8988T (cell line): ENCODE results near the gene USB1.
A peak's percentile ranks its signal among the peaks of the same experiment; 100 is the strongest.

ENCODE experiments used
- DNase-seq: peaks from one replicate; pipeline ENCODE4 v3.0.0; 2011

The USB1 gene

DNA sequence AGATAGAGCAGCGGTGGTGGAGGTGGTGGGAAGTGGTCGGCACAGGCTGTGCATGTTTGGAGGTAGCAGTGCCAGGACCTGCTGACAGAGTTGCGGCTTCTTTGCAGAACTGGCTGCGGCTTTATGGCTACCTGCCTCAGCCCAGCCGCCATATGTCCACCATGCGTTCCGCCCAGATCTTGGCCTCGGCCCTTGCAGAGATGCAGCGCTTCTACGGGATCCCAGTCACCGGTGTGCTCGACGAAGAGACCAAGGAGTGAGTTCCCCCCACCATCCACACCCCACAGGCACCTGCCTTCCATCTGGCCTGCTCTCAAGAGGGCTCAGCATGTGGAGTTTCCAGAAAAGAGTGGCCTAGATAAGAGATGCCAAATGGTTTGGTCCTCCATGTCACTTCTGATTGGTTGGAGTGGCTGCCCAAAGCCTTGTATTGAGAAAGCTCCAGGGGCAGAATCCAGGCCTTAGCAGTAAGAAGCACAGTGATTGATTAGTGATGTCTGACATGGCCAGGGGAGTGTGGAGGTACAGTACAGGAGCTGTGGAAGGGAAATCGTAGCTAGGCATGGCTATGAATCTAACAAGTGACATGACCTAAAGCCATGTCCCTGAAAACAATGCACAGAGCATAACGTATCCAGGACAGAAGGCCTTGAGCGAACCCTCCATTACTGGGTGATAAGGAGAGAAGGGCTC is 36.3 kb downstream of the USB1 start:
- DNase-seq, result no peak

DNA sequence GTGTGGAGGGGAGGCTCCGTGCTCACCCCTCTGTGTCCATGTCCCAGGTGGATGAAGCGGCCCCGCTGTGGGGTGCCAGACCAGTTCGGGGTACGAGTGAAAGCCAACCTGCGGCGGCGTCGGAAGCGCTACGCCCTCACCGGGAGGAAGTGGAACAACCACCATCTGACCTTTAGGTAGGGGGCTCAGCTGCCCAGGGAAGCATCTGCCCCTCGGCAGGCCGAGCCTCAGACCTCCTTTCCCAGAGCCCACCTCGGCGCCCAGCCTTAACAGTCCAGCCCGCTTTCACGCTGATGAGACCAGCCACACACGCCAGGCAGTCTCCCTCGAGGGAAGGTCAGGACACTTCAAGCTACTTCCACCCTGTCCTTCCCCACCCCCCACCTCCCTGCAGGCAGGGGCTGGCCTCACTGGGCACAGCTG is 37.0 kb downstream of the USB1 start:
- peak; percentile 27 for DNase-seq

- DNase-seq, result peak; percentile 31
Measured at GRCh38 chr16:58039829-58040495, 38.8 kb downstream of the USB1 start.

- no peak for DNase-seq
Measured at GRCh38 chr16:58040496-58040846, 39.3 kb downstream of the USB1 start.

GRCh38 chr16:58040945-58041627 is 39.9 kb downstream of the USB1 start:
- DNase-seq, result peak; percentile 56

DNA sequence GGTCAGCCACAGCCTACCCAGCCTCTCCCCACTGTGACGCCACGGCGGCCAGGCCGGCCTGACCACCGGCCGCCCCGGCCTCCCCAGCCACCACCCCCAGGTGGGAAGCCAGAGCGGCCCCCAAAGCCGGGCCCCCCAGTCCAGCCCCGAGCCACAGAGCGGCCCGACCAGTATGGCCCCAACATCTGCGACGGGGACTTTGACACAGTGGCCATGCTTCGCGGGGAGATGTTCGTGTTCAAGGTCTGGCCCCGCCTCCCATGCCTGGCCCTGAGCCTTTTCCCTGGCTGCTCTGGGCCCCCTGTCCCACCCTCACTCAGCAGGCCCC is 40.4 kb downstream of the USB1 start:
- peak; percentile 20 for DNase-seq

- peak; percentile 48 for DNase-seq
Measured at GRCh38 chr16:58042001-58042885, 41.0 kb downstream of the USB1 start.

- DNase-seq, result peak; percentile 53
Measured at GRCh38 chr16:58042886-58043515, 41.8 kb downstream of the USB1 start.

- DNase-seq, result peak; percentile 46
Measured at GRCh38 chr16:58043571-58044155, 42.5 kb downstream of the USB1 start.

GRCh38 chr16:58044266-58045019 is 43.2 kb downstream of the USB1 start:
- peak; percentile 42 for DNase-seq

DNA sequence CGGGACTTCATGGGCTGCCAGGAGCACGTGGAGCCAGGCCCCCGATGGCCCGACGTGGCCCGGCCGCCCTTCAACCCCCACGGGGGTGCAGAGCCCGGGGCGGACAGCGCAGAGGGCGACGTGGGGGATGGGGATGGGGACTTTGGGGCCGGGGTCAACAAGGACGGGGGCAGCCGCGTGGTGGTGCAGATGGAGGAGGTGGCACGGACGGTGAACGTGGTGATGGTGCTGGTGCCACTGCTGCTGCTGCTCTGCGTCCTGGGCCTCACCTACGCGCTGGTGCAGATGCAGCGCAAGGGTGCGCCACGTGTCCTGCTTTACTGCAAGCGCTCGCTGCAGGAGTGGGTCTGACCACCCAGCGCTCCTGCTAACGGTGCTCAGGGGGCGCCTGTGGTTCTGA is 43.9 kb downstream of the USB1 start:
- DNase-seq, result peak; percentile 28

GRCh38 chr16:58046054-58046881 is 45.1 kb downstream of the USB1 start:
- peak; percentile 28 for DNase-seq

DNA sequence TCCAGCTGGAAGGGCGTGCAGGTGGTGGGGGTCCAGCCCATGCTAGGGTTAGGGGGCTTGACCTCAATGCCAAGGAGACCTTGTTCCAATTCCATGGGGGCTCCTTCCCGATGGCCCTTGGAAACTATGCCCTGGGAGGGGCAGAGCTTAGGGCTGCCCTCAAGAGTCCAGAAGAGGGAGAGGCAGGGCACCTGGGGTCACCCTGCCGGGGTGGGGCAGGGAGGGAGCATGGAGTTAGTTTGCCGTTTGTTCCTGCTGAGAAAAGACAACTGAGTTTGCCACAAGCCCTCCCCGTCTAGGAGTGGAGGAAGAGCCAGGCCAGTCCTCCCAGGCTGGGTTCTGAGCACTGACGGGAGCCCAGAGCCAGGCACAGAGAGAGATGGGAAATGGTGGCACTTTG is 45.7 kb downstream of the USB1 start:
- peak; percentile 26 for DNase-seq

- peak; percentile 43 for DNase-seq
Measured at GRCh38 chr16:58047557-58048348, 46.5 kb downstream of the USB1 start.

GRCh38 chr16:58048494-58049231 is 47.5 kb downstream of the USB1 start:
- no peak for DNase-seq

- no peak for DNase-seq
Measured at GRCh38 chr16:58049232-58050185, 48.3 kb downstream of the USB1 start.

DNA sequence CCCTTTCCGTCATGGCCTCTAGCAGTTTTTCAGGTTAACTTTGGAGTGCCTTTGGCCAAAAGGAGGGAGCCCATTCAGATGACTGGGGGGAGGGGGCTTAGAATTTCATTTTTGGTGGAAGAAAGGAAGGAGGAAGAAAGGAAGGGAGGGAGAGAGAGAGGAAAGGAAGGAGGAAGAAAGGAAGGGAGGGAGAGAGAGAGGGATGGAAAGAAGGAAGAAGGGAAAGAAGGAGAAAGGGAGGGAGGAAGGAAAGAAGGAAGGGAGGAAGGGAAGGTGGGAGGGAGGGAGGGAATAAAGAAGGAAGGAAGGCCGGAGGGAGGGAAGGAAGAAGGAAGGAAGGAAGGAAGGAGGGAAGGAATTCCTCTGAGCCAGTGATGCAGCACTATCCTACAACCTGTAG is 50.1 kb downstream of the USB1 start:
- DNase-seq, result no peak
